Glutamatergic neuron (in vitro differentiated cells): ENCODE results near the gene HES3. TPM values are rescaled to one million over a fixed set of nuclear protein-coding genes. Genes with fewer than 3 reads are reported as not detected.

Experiments used
- DNase-seq: peaks from one replicate; pipeline ENCODE4 v3.0.0; 2022
- H3K27ac Mint-ChIP-seq: one replicate; pipeline ENCODE4 v1.8.0; 2020; ENCODE audit warnings: mild to moderate bottlenecking, mixed read lengths, inconsistent platforms; ENCODE audit not compliant: unreplicated experiment
- H3K27me3 Mint-ChIP-seq: one replicate; pipeline ENCODE4 v1.8.0; 2020; ENCODE audit warnings: mild to moderate bottlenecking, moderate library complexity, mixed read lengths, inconsistent platforms; ENCODE audit not compliant: unreplicated experiment
- H3K36me3 Mint-ChIP-seq: one replicate; pipeline ENCODE4 v1.8.0; 2020; ENCODE audit warnings: mild to moderate bottlenecking, mixed read lengths, inconsistent platforms; ENCODE audit not compliant: unreplicated experiment
- H3K4me1 Mint-ChIP-seq: one replicate; pipeline ENCODE4 v1.8.0; 2020; ENCODE audit warnings: mild to moderate bottlenecking, low read depth, mixed read lengths, inconsistent platforms; ENCODE audit not compliant: unreplicated experiment
- H3K4me3 Mint-ChIP-seq: one replicate; pipeline ENCODE4 v1.8.0; 2020; ENCODE audit warnings: mild to moderate bottlenecking, mixed read lengths, inconsistent platforms; ENCODE audit not compliant: unreplicated experiment
- H3K9me3 Mint-ChIP-seq: one replicate; pipeline ENCODE4 v1.8.0; 2020; ENCODE audit warnings: mild to moderate bottlenecking, moderate library complexity, mixed read lengths, inconsistent platforms; ENCODE audit not compliant: unreplicated experiment
- long read RNA-seq: library from polyadenylated mRNA; unstranded; transcript quantifications from one replicate; pipeline ENCODE4 v2.0.0, GENCODE V29; 2020; ENCODE audit not compliant: unreplicated experiment
- total RNA-seq: library from RNA; stranded (reverse); fragmentation: NEBNext Ultra II Directional; extraction: Animal tissue kit (Norgen Biotek cat#: 25700); gene quantifications from one replicate; pipeline ENCODE4 v1.2.1, GENCODE V29; 2021; ENCODE audit not compliant: unreplicated experiment
- TF ChIP-seq, protein P1 (sequence below): fragments of 200-600 bp; sonication (generic); IDR thresholded peaks from one replicate; pipeline ENCODE4 v1.5.0; 2021; ENCODE audit not compliant: partially characterized antibody, unreplicated experiment

HES3 gene, protein sequence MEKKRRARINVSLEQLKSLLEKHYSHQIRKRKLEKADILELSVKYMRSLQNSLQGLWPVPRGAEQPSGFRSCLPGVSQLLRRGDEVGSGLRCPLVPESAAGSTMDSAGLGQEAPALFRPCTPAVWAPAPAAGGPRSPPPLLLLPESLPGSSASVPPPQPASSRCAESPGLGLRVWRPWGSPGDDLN
- total RNA-seq, result 0.66 TPM
- long read RNA-seq, result 0 reads

DNA sequence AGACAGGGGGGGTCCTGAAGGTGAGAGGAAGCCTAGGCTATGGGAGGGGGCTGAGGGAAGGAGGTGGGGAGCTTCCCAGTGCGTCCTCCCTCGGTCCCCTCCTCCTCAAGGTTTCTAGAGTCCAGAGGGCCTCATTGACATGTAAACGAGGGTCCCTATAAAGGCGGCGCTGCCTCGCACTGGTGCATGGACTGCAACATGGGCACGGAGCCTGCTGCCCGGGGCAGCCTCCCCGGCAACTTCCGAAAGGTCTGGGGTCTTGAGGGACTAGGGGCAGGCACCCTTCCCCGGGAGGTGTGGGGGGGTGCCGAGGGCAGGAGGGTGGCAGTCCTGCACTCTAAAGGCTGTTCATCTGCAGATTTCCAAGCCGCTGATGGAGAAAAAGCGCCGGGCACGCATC, at the start of gene HES3:
TSS of gene HES3 (plus strand) at position 187 of the 400 bp plus-strand sequence. CDS start at position 374, 187 bp downstream.
- TF ChIP-seq, protein P1, sequence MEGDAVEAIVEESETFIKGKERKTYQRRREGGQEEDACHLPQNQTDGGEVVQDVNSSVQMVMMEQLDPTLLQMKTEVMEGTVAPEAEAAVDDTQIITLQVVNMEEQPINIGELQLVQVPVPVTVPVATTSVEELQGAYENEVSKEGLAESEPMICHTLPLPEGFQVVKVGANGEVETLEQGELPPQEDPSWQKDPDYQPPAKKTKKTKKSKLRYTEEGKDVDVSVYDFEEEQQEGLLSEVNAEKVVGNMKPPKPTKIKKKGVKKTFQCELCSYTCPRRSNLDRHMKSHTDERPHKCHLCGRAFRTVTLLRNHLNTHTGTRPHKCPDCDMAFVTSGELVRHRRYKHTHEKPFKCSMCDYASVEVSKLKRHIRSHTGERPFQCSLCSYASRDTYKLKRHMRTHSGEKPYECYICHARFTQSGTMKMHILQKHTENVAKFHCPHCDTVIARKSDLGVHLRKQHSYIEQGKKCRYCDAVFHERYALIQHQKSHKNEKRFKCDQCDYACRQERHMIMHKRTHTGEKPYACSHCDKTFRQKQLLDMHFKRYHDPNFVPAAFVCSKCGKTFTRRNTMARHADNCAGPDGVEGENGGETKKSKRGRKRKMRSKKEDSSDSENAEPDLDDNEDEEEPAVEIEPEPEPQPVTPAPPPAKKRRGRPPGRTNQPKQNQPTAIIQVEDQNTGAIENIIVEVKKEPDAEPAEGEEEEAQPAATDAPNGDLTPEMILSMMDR, result no peak
- Mint-ChIP-seq H3K9me3 (peaks cover 14% of the 10 kb centered on the region), H3K4me1 (peaks cover 8% of the 10 kb centered on the region), H3K36me3 (no peaks in the 10 kb centered on the region), H3K4me3 (peak within 1 kb of the TSS; percentile 59), H3K27ac (peak within 1 kb of the TSS; percentile 43), H3K27me3 (peaks cover 18% of the 10 kb centered on the region)
- DNase-seq, result no peak

DNA sequence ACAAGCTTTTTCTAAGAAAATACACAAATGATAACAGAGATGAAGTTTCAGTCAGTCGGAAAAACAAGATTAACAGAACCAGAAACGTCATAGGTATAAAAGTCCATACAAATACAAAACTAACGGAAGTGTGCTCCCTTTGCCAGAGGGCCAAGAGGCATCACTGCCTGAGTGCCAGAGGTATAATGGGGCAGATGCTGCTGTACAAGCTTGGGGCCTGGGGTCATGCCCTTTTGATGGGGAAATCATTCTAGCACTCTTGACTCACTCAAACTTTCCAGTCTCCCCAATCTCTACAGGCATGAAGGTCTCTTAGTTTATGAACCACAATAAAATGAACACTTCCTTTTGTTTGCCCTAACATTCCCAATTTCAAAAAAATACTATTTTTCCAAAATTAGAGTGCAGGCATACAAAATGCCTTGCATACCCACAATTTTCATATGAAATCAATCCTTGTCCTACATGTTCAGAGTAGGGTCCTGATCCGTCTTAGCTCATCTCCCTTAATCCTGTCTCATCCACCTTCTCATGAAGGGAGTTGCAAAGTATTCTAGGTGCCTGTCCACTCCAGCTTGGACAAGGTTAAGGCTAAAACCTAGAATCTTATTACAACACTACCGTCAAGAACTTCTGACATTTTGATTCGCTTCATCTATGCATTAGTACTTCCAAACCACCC, 46.1 kb upstream of the HES3 start:
- H3K4me1 Mint-ChIP-seq, result peaks cover 24% of the 10 kb centered on the region
- no peaks in the 10 kb centered on the region for H3K27me3 Mint-ChIP-seq
- no peak for DNase-seq
- H3K4me3 Mint-ChIP-seq, result peak overlapping the region; percentile 94
- H3K27ac Mint-ChIP-seq, result peak overlapping the region; percentile 69
- H3K36me3 Mint-ChIP-seq, result peaks cover 2% of the 10 kb centered on the region
- TF ChIP-seq, protein P1, result no peak
- H3K9me3 Mint-ChIP-seq, result peaks cover 5% of the 10 kb centered on the region

DNA sequence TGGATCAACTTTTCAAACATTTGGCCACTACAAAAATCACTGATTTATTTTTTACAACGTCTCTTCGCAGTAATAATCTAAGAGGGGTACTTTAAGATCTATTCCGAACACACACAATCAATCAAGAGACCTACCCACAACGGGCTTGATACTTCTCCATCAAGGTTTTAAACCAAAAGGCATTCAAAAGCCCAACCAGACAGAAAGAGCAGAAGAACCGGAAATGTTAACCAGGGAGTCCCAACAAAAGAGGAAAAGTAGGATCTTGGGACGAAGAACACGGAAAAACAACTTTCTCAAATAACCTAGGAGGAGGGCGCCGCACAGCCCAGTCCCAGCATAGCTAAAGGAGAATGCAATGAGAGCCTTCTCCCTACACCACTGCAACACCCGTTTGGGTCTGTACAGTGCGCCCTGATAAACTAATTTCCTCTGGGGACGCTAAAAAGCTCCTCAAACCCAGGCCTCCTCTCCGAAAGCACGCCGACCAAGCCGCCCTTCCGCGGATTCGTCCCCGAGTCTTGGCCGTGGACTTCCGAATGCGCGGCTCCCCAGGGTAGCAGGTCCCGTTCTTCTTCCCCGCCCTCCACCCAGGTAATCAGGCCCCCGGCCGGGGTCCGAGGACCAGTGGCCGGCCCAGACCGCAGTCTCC, 45.2 kb upstream of the HES3 start:
- H3K4me3 Mint-ChIP-seq, result peak overlapping the region; percentile 94
- H3K27ac Mint-ChIP-seq, result peak overlapping the region; percentile 78
- H3K4me1 Mint-ChIP-seq, result peaks cover 24% of the 10 kb centered on the region
- H3K27me3 Mint-ChIP-seq, result no peaks in the 10 kb centered on the region
- H3K36me3 Mint-ChIP-seq, result no peaks in the 10 kb centered on the region
- TF ChIP-seq, protein P1, result no peak
- DNase-seq, result peak; percentile 48
- H3K9me3 Mint-ChIP-seq, result peaks cover 5% of the 10 kb centered on the region

DNA sequence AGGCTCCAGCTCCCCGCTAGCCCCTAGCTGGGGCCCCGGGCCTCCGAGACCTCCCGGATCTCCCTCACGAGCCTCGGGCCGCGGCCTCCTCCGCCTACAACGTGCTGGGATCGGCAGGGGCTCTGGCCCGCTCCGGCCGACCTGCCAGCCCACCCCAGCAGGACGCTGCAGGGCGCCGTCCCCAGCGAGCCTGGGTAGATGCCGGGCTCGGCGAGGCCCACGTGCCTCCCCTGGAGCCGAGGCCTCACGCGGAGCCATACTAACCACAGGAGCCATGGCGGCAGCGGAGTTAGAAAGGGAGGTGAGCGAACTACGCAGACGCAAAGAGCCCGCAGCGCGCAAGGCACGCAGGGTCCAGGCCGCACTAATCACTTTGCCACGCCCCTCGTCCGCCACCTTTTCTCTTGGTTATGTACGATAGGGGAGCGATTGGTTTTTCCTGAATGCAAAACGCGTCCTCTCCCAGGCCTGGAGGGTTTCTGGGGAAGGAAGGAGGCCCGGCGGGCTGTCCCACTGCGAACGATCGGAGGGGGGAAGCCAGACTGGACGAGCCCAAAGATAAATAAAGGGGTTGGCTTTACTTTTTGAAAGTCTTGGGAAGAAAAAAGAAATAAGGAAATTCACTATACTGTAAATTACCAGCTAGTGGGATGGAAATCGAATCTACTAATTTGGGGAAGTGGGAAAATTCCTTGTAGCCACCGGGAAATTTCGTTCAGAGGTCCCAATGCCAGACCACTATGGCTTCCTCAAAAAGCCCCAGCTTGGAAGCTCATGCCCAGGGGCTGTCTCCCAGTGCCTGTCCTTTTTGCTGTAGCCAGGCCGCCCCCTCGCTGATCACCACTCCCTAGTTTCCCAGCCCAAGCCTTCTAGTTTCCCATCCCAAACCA, 44.4 kb upstream of the HES3 start, which contains the start of gene RPL22:
TSS of gene RPL22 (minus strand) at position 298 of the 890 bp plus-strand sequence. CDS start at position 276, 22 bp downstream.
- Mint-ChIP-seq H3K4me3 (peak within 1 kb of the TSS; percentile 94), H3K4me1 (peaks cover 24% of the 10 kb centered on the region), H3K36me3 (no peaks in the 10 kb centered on the region), H3K27me3 (no peaks in the 10 kb centered on the region), H3K9me3 (peaks cover 5% of the 10 kb centered on the region), H3K27ac (peak within 1 kb of the TSS; percentile 97)
- peak; percentile 97 for DNase-seq
- TF ChIP-seq, protein P1, result no peak
